Astrocyte (in vitro differentiated cells and primary cell): ENCODE measurements around the gene TMTC2.

ENCODE experiments used
- CTCF ChIP-seq: IDR thresholded peaks from 2 replicates; pipeline ENCODE4 v1.5.1; 2011; ENCODE audit warnings: low read depth, mild to moderate bottlenecking, inconsistent platforms, low read length, moderate library complexity; ENCODE audit not compliant: insufficient read depth
- EZH2 ChIP-seq: IDR thresholded peaks from 2 replicates; pipeline ENCODE4 v1.6.1; 2012; ENCODE audit warnings: mild to moderate bottlenecking, low read length, inconsistent platforms; ENCODE audit not compliant: insufficient read depth

- no peak for TF ChIP-seq CTCF
- TF ChIP-seq EZH2 = no peak
Observed at GRCh38 chr12:82682851-82683261, 3.9 kb upstream of the TMTC2 start.
